ENCODE results near the gene SLC6A8.
A peak's percentile ranks its signal among the peaks of the same experiment; 100 is the strongest.

The SLC6A8 gene

DNA sequence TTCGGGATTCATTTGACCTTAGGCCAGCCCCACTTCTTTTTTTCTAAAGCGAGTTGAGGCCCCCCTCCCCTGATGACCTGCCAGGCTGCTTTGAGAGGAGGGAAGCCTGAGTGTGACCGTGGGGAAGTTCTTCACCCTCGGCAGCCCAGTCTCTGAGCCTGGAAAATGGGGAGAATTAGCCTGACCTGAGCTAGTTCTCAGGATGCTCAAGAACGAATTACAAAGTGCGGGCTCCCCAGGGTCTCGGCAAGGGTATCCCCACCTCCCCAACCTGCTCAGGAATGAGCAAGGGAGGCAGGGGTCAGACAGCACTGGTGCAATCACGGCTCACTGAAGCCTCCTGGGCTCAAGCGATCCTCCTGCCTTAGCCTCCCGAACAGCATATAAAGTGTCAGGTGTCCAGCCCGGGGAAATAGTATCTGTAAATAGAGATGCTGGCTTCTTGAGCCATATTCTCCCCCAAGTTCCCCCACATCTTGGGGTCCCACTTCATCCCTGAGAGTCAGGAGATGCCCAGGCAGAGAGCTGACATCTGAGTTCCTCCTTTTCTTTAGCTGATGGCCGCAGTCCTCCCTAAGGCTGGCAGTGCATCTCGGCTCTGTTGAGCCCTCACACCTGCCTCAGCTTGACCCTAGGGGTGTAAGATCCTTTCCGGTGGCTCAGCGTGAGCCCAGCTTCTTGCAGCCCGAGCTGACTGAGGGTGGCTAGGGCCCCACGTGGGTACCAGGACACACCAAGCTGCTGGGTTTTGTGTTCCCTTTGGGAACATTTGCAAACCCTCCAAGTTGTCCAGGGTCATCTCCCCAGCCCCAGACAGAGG lies 39.2 kb upstream of the SLC6A8 start:
- DNase-seq (ENCODE audit: low read depth in 2 of 2): no peak

DNA sequence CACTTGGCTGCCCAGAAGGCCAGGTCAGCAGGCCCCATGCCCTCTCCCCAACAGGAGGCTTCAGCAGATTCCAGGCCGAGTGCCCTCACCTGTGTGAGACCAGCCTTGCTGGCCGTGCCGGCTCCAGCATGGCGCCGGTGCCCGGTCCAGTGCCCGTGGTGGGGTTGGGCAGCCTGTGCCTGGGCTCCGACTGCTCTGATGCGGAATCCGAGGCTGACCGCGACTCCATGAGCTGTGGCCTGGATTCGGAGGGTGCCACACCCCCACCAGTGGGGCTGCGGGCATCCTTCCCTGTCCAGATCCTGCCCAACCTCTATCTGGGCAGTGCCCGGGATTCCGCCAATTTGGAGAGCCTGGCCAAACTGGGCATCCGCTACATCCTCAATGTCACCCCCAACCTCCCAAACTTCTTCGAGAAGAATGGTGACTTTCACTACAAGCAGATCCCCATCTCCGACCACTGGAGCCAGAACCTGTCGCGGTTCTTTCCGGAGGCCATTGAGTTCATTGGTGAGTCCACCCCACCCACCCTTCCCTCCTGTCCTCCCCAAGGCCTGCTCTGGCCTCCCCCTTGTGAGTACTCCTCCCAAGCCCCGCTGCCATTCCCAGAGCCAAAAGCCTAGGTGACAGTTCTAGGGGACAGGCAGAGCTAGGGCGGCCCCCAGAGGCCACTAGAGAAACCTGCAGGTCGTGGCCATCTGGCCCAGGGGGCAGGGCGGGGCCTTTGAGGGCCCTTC lies 38.4 kb upstream of the SLC6A8 start:
- no peak for DNase-seq (ENCODE audit: low read depth in 2 of 2)

DNA sequence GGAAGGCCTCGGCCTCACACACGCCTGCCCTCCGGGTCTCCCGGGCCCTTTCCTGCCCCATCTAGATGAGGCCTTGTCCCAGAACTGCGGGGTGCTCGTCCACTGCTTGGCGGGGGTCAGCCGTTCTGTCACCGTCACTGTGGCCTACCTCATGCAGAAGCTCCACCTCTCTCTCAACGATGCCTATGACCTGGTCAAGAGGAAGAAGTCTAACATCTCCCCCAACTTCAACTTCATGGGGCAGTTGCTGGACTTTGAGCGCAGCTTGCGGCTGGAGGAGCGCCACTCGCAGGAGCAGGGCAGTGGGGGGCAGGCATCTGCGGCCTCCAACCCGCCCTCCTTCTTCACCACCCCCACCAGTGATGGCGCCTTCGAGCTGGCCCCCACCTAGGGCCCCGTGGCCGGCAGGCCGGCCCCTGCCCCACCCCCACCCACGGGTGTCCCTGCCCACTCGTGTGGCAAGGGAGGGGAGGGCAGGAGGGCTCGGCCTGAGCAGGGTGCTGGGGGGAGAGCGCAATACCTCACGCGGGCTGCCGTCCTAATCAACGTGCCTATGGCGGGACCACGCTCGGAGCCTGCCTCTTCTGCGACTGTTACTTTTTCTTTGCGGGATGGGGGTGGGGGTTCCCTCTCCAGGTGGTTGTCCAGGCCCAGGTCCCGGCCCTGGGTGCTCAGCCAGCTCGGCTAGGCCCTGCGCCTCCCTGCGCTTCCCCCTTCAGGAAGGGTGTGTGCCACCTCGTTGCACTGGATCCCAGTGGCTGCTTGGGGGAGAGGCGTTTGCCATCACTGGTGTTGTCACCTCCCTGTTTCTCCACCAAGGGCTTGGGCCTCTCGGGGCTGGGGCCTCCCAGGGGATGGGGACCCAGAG lies 37.6 kb upstream of the SLC6A8 start:
- DNase-seq (ENCODE audit: low read depth in 2 of 2): no peak

DNA sequence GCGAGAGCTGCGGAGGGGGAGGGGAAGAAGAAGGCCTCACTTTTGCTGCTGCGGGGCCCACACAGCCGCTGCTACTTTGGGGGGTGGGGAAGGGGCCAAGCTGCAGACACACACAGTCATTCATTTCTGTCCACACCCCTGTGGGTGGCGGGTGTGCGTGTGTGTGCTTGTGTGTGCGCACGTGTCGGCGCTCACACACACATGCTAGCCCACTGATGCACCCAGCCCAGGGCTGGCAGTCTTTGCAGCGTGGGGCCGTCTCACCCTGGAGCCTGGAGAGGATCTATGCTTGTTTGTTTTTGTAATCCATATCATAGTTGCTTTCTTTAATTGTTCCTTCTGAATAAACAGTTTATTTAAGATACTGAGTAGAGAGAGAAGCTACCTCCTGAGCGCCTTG lies 36.8 kb upstream of the SLC6A8 start:
- DNase-seq (ENCODE audit: low read depth in 2 of 2): no peak

DNA sequence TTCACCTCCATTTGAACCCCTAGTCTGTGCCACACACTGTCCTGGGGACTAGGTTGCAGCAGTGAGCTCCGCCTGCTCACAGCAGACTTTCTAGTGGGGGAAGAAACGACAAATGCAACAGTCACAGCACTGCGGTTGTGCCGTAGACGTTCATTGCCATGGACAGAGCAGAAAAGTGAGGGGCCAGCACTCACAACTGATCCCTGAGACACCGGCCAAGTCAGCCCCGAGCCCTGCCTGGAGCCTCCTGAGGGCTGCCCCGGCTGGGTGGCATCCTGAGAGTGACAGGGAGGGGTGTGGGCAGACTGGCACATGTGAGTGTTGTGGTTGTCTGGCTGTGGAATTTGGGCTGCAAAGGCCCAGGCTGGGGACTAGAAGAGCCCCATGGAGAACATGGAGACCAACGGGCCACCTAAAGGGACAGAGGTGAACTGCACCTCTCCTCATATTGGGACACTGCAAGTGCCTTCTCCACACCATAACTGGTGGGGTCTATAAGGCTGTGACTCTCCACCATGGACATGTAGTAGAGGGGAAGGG lies 36.1 kb upstream of the SLC6A8 start:
- no peak for DNase-seq (ENCODE audit: low read depth in 2 of 2)

DNA sequence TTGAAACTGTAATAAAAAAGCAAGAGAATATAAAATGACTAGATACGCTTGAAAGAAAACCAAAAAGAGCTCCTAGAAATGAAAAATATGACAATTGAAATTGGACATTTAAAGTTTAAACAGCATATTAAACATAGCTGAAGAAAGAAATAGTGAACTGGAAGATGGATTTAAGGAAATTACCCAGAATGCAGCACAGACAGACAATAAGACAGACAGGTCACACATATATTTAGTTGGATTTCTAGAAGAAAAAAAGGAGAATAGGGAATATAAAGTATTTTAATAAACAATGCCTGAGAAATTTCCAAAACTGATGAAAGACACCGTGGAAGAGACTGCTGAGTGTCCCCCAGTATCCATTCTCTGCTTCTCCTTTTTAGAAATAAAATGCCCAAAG lies 34.2 kb upstream of the SLC6A8 start:
- DNase-seq (ENCODE audit: low read depth in 2 of 2): no peak

DNA sequence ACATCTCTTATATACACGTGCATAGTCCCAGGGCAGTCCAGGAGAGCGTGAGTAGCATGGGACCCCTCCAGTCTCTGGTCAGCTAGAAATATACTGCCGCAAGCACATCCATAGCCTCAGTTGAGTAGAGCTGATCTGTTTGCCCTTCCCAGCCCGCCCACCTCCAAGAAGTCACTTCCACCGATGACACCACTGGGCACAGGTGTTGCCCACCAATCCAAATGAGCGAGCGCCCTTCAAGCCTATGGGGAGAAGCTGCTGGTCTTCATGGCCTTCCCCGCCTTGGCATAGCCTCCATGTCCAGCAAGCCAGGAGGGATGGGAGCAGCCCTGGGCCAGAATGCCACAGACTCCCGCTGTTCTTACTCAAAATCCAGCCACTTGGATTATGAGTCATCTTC lies 30.6 kb upstream of the SLC6A8 start:
- no peak for DNase-seq (ENCODE audit: low read depth in 2 of 2)

DNA sequence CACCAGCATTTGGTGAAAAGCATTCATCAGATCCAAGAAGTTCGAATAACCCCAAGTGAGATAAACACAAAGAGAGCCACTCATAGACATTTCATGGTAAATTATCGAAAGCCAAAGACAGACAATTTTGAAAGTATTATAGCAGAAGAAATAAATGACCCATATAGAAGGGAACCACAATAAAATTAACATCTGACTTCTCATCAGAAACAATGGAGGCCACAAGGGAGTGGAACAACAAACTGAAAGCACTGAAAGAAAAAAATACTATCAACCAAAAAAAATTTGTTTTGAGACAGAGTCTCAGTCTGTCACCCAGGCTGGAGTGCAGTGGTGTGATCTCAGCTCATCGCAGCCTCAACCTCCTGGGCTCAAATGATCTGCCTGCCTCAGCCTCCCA lies 28.5 kb upstream of the SLC6A8 start:
- no peak for DNase-seq (ENCODE audit: low read depth in 2 of 2)

DNA sequence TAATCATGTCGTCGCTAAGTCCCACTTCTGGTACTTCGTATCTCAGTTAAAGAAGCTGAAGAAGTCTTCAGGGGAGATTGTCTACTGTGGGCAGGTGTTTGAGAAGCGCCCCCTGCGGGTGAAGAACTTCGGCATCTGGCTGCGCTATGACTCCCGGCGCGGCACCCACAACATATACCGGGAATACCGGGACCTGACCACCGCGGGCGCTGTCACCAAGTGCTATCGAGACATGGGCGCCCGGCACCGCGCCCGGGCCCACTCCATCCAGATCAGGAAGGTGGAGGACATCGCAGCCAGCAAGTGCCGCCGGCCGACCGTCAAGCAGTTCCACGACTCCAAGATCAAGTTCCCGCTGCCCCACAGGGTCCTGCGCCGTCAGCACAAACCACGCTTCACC lies 25.5 kb upstream of the SLC6A8 start:
- DNase-seq (ENCODE audit: low read depth in 2 of 2): peak; percentile 26 to 27

DNA sequence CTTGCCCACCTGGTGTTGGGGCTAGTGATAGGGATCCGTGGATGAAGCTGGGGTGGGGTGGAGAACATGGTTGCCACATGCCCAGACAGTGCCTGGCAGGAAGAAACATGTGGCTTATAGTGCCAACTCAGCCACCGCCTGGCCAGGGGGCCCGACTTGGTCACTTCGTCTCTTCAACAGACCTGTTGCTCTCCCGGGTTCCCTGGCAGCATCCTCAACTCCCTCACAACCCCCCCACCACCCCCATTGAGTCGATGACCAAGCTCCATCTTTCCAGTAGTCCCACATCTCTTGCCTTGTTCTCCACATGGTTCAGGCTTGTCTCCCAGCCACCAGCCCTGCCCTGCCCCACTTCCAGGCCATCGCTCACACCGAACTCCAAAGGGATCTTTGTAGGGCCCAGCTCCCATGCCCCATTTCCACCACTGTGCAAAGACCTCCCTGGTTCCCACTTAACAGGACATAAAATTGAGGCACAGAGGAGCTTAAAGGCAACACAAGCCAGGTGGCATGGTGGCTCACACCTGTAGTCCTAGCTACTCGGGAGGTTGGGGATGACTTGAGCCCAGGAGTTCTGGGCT lies 21.9 kb upstream of the SLC6A8 start:
- DNase-seq (ENCODE audit: low read depth in 2 of 2): no peak

DNA sequence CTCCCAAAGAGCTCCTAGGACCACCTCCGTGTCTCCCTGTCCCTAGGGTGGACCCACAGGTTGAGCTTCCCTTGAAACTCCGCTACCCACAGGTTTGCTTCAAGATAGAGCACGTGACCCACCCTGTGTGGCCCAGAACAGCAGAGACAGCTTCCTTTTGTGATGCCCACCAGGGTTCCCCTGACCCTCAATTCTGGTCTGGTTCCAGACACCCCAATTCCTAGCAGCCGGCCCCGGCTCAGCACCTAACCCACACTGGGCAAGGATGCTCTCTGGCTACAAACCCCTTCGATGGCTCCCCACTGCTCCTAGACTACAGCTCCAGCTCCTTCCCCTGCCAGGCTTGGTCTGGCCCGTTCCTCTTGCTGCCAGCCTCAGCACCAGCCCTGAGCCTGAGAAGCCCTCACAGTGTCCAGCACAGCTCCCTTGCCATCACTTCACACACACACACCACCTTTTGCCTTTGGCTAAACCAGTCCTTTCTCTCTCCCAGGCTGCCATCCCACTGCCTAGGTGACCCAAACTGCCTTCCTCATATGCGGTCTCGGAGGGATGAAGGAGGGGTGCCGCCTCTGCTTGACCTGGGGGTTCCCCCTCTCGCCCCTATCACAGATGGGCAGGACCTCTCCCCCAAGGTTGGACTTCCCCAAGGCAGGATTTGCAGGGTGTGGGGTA lies 20.3 kb upstream of the SLC6A8 start:
- no peak for DNase-seq (ENCODE audit: low read depth in 2 of 2)

DNA sequence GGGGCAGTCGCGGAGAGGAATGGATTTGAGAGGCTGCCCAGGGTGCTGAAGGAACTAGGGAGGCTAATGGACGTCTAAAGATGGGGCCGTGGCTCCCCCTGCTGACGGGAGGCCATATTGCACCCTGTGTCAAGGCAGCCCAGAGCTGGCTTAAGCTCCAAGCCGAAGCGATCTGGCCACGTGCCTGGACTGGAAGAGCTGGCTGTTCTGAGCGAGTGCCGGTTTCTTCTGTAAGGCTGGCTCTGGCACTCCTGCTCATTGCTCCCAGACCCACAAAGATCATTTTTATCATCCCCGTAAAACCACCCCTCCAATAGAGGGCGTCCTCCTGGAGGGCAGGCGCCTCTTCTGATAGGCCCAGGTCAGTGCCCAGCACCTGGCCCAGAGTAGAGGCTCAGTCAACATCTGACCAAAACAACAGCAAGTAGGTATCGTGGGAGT lies 19.8 kb upstream of the SLC6A8 start:
- peak; percentile 31 to 35 for DNase-seq (ENCODE audit: low read depth in 2 of 2)

DNA sequence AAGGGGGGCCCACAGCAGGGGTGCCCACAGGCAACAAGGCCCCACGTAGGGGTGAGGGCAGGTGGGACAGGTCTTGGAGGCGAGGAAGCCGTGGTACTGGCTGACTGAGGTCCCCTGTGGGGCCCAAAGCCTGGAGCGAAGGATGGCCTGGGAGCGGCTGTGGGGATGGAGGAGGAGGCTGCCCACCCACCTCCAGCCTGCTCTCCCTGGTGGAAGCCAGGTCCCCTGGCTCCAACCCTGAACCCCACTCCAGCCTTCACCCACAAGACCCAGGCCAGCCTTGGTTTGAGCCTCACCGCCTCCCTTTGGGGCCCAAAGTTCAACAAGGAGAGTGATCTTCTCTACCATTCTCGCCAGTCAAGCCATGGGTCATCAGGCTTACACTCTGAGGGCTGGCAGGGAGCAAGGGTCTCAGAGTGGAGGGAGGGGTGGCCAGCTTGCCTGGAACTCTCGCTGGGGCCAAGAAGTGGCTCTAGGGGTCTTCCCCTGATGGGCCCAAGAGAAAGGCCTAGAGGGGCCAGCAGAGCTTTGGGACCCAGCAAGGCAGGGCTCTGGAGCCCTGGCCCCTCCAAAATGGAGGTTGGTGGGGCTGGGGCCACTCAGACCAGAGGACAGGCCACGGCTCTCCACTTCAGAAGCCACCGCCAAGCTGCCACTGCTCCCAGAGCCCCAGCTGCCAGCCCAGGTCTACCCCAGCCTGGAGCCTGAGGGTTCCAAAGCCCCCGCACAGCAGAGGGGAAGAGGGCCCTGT lies 19.1 kb upstream of the SLC6A8 start:
- DNase-seq (ENCODE audit: low read depth in 2 of 2): no peak

DNA sequence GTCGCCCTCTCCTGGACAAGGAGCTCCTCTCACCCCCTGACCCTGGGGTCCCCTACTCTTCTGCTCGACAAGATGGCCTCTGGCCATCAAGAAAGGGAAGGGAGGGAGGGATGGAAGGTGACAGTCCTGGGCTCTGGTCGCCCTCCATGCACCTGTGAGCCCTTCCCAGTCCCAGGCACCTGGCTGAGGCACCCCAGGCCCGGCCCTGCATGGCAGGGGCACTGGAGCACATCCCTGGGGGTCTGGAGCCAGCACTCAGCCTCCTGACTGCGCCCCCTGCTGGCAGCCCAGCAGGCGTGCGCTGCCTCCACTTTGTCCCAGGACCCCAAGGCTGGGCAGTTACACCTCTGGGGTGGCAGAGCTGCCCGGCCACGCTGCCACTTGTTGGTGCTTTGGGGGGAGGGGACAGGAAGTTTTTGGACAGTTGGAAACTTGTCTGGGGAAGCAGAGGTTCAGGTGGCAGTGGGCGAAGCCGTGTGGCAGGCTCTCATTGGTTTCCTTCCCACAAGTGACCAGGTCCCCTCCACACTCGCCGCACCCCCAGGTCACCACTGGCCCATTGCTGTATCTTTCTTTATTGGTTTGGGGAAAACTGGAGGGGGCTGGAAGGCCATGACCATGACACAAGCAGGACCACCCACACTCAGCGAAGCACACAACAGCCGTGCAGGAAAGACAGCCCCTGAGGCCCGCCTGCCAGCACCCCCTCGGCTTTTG lies 18.4 kb upstream of the SLC6A8 start:
- no peak for DNase-seq (ENCODE audit: low read depth in 2 of 2)

DNA sequence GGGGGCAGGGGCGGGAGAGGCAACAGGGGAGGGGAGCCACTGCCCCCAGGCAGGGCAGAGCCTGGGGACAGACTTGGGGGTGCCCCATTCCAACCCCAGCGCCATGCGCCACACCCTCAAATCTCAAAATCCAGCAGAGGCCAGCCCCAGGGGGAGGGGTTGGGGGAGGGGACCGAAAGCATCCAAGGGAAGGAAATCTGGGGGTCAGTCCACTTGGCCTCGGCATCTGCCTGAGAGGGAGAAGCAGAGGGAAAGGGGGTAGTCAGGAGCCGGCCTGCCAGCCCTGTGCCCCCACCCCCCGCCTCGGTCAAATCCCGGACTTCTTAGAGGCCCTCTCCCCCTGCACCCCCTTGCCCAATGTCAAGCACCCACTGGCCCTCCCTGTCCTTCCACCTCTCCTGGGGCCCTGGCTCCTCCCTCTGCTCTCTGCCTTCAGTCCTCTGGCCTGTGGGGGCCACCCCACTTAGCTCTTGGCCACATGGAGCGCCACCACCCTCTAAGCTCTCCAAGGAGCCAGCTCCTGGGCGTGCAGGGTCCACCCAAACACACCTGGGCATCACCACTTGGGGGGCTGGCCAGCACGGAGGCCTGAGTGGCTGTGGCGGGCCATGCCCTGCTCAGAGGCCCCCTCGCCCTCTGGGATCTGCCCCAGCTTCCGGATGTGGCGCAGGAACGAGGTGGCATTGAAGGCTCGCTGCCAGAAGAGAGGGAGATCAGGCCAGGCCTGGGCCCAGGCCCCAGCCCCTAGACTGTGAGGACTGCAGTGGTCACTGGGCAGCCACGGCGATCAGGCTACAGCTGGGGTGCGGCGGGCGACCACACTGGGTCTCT lies 17.6 kb upstream of the SLC6A8 start:
- no peak for DNase-seq (ENCODE audit: low read depth in 2 of 2)

DNA sequence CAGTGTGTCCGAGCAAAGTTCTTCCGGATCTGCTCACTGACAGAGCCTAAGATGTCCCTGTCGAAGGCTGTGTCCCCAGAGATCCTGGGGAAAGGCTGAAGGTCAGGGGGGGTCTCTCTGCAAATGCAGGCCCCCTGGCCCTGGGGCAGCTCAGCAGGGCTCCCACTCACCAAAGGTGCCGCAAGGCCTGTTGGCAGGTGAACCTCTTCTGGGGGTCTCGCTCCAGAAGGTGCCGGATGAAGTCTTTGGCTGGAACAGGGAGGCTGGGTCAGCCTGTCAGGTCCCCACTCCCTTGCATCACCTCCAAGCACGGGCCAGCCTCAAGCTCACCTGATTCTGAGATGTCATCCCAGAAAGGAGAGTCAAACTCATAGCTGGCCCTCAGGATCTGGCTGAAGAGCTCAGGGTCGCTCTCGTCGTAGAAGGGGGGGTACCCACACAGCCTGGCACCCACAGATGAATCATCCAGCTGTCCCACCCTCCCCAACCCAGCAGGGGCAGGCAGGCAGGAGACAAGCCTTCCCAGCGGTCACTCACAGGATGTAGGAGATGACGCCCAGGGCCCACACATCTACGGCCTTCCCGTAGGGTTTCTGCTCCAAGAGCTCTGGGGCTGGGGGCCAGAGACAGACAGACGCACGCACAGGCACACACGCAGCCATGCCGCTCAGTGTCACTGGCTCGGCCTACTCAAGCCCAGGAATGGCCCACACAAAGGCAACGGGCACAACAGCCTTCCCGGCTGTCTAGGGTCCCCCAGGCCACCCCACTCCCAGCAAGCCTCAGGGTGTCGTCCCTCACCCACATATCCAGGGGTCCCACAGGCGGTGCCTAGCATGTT lies 16.8 kb upstream of the SLC6A8 start:
- no peak for DNase-seq (ENCODE audit: low read depth in 2 of 2)

DNA sequence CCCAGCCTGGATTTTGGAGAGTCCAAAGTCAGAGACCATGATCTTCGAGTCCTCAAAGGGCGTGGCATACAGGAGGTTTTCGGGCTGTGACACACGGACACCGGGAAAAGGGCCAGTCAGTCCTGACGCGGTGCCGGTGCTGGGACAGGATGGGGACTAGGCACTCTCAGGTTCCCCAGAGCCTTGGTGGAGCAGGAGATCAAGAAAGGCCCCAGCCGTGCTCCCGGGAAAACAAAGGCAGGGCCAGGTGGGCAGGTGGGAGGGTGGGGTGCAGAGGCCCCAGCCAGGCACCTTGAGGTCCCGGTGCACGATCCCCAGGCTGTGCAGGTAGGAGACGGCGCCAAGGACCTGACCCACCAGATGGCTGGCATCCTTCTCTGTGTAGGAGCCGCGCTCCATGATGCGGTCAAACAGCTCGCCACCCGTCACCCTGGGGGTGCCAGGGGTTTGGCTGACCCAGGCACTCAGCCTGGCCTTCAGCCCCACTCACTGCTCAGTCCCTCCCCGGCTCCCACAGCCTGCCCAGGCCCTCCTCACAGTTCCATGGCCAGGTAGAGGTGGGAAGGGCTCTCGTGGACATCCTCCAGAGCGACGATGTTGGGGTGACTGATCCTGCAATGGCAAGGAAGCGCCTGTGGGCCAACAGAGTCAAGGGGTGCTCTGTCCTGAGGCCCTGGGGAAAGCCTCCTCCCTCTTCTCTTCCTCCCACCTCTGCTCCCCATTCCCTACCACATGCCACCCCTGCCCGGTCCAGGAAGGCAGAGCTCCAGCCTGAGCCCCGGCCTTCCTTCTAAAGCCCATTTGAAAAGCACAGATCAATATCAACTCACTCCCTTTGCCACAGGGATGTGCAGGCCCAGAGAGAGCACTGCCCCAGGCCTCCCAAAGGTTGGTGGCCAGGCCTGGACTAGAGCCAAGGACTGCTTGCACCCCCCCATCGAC lies 15.9 kb upstream of the SLC6A8 start:
- no peak for DNase-seq (ENCODE audit: low read depth in 2 of 2)
